Retinal pigment epithelial cell (primary cell): ENCODE measurements around the gene TMEM108.

Source experiments
- DNase-seq: peaks from one replicate; pipeline ENCODE4 v3.0.0-alpha.2; 2010; ENCODE audit warnings: low read depth
- H3K4me3 ChIP-seq: 2 replicates; pipeline ENCODE4 v1.5.1; 2011; ENCODE audit warnings: mild to moderate bottlenecking, low read length, control low read depth, moderate library complexity
- CTCF ChIP-seq: conservative IDR thresholded peaks from 2 replicates; pipeline ENCODE4 v1.5.1; 2011; ENCODE audit warnings: low read depth, low read length, control low read depth, inconsistent platforms

The TMEM108 gene

GRCh38 chr3:133278260-133279043 lies 240.3 kb downstream of the TMEM108 start:
- no peak overlapping the region for H3K4me3 ChIP-seq
- TF ChIP-seq CTCF = no peak
- DNase-seq = no peak

DNA sequence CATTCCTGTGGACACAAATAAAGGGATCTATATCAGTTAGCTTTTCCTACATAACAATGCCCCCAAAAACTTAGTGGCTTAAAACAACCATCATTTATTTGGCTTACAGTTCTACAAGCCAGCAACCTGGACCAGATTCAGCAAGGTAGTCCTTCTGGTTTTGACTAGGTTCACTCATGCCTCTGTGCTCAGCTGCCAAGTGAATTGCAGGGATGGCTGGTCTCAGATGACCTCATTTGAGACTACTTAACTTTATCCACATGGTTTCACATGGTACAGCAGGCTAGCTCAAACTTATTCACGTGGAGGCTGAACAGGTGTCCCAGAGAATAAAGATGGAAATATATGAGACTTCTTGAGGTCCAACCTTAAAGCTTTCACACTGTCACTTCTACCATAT lies 242.4 kb downstream of the TMEM108 start:
- no peak overlapping the region for H3K4me3 ChIP-seq
- DNase-seq = no peak
- TF ChIP-seq CTCF = no peak

DNA sequence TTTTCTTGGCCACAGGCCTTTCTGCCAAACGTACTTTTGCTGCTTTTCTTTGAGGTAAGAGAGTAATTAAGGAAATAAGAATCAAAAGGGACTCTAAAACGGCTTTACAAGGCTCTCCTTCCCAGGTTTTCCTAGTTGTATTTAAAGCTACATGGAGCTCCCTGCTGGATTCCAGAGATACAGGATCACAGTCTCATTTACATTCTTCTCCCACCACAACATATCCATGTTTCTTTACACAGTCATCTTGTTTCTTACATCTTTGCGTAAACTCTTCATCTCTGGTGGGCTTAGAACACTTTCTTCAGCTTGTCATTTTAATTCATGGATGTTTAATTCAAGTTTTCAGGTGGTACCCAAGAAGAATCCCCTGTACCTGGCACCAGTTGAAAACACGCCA lies 244.0 kb downstream of the TMEM108 start:
- TF ChIP-seq CTCF = no peak
- no peak for DNase-seq
- H3K4me3 ChIP-seq = no peak overlapping the region

DNA sequence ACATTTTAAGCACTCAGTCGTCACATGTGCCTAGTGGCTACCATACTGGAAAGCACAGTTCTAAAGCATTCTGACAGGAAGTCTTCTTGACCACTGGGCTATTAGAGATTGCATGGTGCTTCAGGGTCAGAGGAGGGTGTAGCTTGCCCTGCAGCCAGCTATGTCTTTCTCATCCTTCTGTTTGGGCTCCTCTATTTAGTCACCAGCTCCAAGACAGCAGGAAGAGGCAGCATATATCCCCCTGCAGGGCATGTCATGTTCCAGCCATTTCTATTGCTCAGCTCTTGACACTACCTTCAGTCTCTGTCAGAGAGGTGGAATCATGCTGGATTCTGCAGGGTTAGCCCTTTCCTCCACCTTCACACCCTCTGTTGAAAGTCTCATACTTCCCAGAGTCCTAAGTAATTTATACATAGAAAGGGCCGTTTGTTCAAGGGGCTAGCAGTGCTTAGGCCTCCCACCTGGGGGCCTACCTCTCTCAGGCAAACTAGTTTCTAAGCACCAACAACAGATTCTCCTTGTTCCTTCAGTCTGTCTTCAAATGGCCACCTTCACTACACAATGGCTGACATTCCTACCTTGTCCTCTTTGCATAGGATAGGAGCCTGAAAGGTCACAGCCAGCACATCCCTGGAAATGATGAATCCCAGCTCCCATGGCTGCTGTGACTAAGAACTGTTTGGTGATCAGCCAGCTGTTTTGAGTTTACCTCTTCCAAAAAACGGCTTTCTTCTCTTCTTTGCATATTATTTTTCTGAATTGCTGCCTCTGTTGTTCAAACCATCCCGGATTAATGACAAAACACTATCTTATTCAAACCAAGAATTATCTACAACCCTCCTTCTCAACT lies 246.0 kb downstream of the TMEM108 start:
- no peak for DNase-seq
- TF ChIP-seq CTCF = no peak
- no peak overlapping the region for H3K4me3 ChIP-seq

DNA sequence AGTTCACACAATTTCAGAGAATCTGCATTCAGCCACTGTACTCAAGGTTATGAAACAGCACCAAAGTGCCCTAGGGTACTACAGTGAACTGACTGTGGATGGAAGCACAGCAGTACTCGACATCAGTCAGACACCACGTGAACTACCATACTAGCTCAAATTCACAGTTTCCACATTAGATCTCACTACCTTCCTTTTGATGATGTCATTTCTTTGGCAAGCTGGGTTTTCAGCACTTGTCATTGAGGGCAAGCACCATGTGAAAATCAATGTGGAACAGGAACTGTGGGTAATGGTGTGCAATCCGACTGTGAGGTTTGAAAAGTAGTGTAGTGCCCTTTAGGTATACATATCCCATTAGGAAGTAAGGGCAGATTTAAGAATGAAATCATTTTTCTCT lies 251.1 kb downstream of the TMEM108 start:
- no peak overlapping the region for H3K4me3 ChIP-seq
- no peak for TF ChIP-seq CTCF
- no peak for DNase-seq

GRCh38 chr3:133292296-133292695 lies 254.1 kb downstream of the TMEM108 start:
- H3K4me3 ChIP-seq = no peak overlapping the region
- DNase-seq = no peak
- TF ChIP-seq CTCF = no peak
